Transverse colon (tissue), 4 donors: ENCODE measurements around the gene WWOX. TPM values are rescaled to one million over a fixed set of nuclear protein-coding genes. Genes with fewer than 3 reads are reported as not detected.

ENCODE experiments used
- DNase-seq: peaks from one replicate; pipeline ENCODE4 v3.0.0-alpha.2; 2019
- H3K27ac ChIP-seq, 4 donors: fragments of 200-600 bp; sonication (generic); 2 replicates each; pipeline ENCODE4 v1.5.1; 2016 to 2018; ENCODE audit warnings: inconsistent platforms in 4 of 4
- H3K27me3 ChIP-seq: fragments of 200-600 bp; sonication (generic); 2 replicates; pipeline ENCODE4 v1.5.1; 2017; ENCODE audit warnings: inconsistent platforms
- H3K36me3 ChIP-seq, 4 donors: fragments of 200-600 bp; sonication (generic); 2 replicates each; pipeline ENCODE4 v1.5.1; 2017 to 2019; ENCODE audit warnings: inconsistent platforms in 4 of 4
- H3K4me1 ChIP-seq, 4 donors: fragments of 200-600 bp; sonication (generic); 2 replicates each; pipeline ENCODE4 v1.5.1; 2017 to 2020; ENCODE audit warnings: inconsistent platforms in 4 of 4
- H3K4me3 ChIP-seq, 4 donors: fragments of 200-600 bp; sonication (generic); 1 replicate in 1 of 4; 2 replicates in 3 of 4; pipeline versions ENCODE4 v1.5.1 to v1.6.1; 2017 to 2019; ENCODE audit warnings: inconsistent platforms in 4 of 4
- H3K9me3 ChIP-seq, 2 donors: fragments of 200-600 bp; sonication (generic); 2 replicates each; pipeline ENCODE4 v1.5.1; 2017 to 2019; ENCODE audit warnings: inconsistent platforms in 2 of 2
- EP300 ChIP-seq: sonication (generic); formaldehyde crosslinking; IDR thresholded peaks from one replicate; pipeline ENCODE4 v1.6.1; 2017; ENCODE audit warnings: antibody characterized with exemption, low read depth
- POLR2A ChIP-seq: fragments of 450-650 bp; IDR thresholded peaks from one replicate; pipeline ENCODE4 v1.6.1; 2016; ENCODE audit warnings: antibody characterized with exemption, mild to moderate bottlenecking, moderate library complexity
- POLR2AphosphoS5 ChIP-seq, 3 donors: sonication (generic); formaldehyde crosslinking; IDR thresholded peaks; one replicate each; pipeline ENCODE4 v1.6.1; 2016; ENCODE audit warnings: antibody characterized with exemption in 3 of 3
- WGBS, 2 donors: methylation state at CpG; one replicate each; pipeline ENCODE4 v1.1.5; 2018; ENCODE audit warnings: low coverage in 1 of 2; 5-methylcytosine and 5-hydroxymethylcytosine counted together
- in situ Hi-C, 4 donors: fragments of 200-750 bp; cut with MboI; loops; one replicate each; pipeline versions ENCODE4 v1.15.0 to v1.15.1; 2017; ENCODE audit warnings: low sequenced_read_pairs in 3 of 4, low pct_ligation_motif_present in 1 of 4, low pct_unique_long_range_greater_than_20kb in 1 of 4
- intact Hi-C: fragments of 100-400 bp; cut with DNase I; formaldehyde crosslinking; loops from one replicate; pipeline ENCODE4 v1.15.1; 2023; ENCODE audit warnings: low total_unique reads
- total RNA-seq, 4 donors: library from RNA; depleted of rRNA; stranded (reverse); fragments of >200 nt; gene quantifications; one replicate each; pipeline ENCODE4 v1.1.0, GENCODE V29; 2016
- TF ChIP-seq, protein P1 (sequence below), 5 experiments: fragments of 200-600 bp in 3 of 5; fragments of 450-650 bp in 2 of 5; sonication (generic) in 3 of 5; IDR thresholded peaks; 1 replicate in 2 of 5; 2 replicates in 3 of 5; pipeline ENCODE4 v1.5.1; 2016 to 2017; ENCODE audit warnings: antibody characterized with exemption in 5 of 5, inconsistent platforms in 3 of 5, mild to moderate bottlenecking in 2 of 5, moderate library complexity in 1 of 5

The WWOX gene
- total RNA-seq, 4 donors from 2014 or later, result 11.2 to 53.8 (median 24.8) TPM

DNA sequence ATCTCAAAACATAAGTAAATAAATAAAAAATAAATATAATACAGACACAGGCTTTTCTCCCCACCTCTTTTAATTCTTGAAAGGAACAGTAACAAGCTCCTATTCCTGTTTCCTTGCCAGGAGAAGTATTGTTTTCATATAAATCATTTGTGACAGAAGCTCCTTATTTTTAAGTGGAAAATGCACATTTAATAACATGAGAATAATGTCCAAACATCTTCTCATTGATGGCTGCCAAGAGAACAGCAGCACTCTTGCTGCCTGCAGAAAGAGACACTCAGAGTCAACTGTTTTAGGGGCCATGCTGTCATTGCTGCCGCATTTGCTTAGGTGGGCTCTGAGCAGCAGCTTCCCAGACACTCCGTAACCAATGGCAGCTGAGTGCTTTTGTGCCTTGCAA, 580.1 kb downstream of the WWOX start:
- intact Hi-C loops, result no loop called here
- Histone ChIP-seq H3K4me1 (no peaks in the 10 kb centered on the region), H3K9me3 (no peaks in the 10 kb centered on the region), H3K27ac (no peak overlapping the region), H3K4me3 (no peak overlapping the region), H3K27me3 (no peaks in the 10 kb centered on the region), H3K36me3 (no peaks in the 10 kb centered on the region)
- in situ Hi-C loops, result no loop called here
- TF ChIP-seq POLR2A (no peak), POLR2AphosphoS5 (IDR thresholded peaks at IDR 0.05) (no peak), EP300 (no peak)
- TF ChIP-seq, protein P1, sequence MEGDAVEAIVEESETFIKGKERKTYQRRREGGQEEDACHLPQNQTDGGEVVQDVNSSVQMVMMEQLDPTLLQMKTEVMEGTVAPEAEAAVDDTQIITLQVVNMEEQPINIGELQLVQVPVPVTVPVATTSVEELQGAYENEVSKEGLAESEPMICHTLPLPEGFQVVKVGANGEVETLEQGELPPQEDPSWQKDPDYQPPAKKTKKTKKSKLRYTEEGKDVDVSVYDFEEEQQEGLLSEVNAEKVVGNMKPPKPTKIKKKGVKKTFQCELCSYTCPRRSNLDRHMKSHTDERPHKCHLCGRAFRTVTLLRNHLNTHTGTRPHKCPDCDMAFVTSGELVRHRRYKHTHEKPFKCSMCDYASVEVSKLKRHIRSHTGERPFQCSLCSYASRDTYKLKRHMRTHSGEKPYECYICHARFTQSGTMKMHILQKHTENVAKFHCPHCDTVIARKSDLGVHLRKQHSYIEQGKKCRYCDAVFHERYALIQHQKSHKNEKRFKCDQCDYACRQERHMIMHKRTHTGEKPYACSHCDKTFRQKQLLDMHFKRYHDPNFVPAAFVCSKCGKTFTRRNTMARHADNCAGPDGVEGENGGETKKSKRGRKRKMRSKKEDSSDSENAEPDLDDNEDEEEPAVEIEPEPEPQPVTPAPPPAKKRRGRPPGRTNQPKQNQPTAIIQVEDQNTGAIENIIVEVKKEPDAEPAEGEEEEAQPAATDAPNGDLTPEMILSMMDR (IDR thresholded peaks at IDR 0.05), result no peak
- no peak for DNase-seq
- 91% methylated on average over 2 of the region's 2 CpGs; no CpG with 5 or more reads in 1 of the 2 donors for WGBS, 2 donors

DNA sequence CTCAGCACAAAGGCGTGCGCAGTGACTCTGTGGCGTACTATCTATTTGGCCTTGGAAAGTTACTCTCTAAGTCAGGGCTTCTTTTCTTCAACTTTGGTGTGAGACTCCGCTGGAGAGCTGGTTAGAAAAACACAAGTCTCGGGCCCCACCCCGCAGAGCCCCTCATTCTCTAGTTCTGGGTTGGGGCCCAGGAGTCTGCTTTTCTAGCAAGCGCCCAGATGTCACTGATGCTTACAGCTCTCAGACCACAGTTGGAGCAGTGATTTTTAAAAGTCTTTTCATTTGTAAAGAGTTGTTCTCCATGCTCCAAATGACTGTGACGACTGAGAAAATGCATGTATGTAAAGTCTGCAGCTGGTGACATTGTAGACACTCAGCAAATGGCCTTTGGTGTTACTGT, 582.3 kb downstream of the WWOX start:
- intact Hi-C loops (no loop called here), in situ Hi-C loops (no loop called here)
- no peak overlapping the region for H3K4me3 ChIP-seq
- no peaks in the 10 kb centered on the region for H3K36me3 ChIP-seq
- DNase-seq, result no peak
- H3K9me3 ChIP-seq, result no peaks in the 10 kb centered on the region
- TF ChIP-seq POLR2AphosphoS5 (IDR thresholded peaks at IDR 0.05), result no peak
- no peak for TF ChIP-seq EP300
- TF ChIP-seq POLR2A, result no peak
- TF ChIP-seq, protein P1 (IDR thresholded peaks at IDR 0.05), result no peak
- H3K27me3 ChIP-seq, result no peaks in the 10 kb centered on the region
- no peak overlapping the region for H3K27ac ChIP-seq
- WGBS, 2 donors, result 93 to 100% methylated on average over 2 to 8 of the region's 8 CpGs
- no peaks in the 10 kb centered on the region for H3K4me1 ChIP-seq

DNA sequence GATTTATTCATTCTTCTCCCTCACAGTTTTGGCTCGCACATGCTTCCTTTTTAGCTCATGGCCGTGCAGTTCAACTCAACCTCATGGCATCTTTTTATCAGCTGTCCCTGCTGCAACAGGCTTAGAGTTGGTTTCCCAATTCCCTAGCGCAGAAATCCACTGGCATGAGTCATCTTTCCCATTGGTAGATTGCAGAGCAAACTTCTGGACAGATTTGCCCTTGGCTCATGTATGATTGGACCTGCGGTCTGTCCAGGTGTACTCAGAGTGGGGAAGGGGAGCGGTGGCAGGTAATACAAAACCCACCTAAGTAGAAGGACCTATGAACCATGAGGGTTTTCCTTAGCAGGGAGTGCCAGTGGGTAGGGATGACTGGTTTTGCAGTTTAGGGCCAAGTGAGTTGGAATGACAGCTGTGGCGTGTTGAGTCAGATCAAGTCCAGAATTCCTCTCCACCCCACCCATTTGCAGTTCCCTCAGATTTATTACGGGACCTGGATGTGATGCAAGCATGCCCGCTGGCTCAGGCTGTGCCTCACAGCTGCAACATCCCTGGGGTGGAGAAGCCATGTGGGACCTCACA, 584.7 kb downstream of the WWOX start:
- 74 to 78% methylated on average over 4 to 8 of the region's 8 CpGs for WGBS, 2 donors
- Histone ChIP-seq H3K27me3 (no peaks in the 10 kb centered on the region), H3K4me1 (no peaks in the 10 kb centered on the region), H3K36me3 (no peaks in the 10 kb centered on the region), H3K9me3 (no peaks in the 10 kb centered on the region), H3K27ac (peak overlapping the region; percentile 5 to 57 (median 44)), H3K4me3 (no peak overlapping the region)
- in situ Hi-C loops, result no loop called here
- TF ChIP-seq, protein P1 (IDR thresholded peaks at IDR 0.05), result no peak
- TF ChIP-seq EP300 (no peak), POLR2AphosphoS5 (IDR thresholded peaks at IDR 0.05) (peak in 2 of 3 donors; percentile 30 to 61), POLR2A (no peak)
- peak; percentile 28 for DNase-seq
- intact Hi-C loops, result no loop called here

DNA sequence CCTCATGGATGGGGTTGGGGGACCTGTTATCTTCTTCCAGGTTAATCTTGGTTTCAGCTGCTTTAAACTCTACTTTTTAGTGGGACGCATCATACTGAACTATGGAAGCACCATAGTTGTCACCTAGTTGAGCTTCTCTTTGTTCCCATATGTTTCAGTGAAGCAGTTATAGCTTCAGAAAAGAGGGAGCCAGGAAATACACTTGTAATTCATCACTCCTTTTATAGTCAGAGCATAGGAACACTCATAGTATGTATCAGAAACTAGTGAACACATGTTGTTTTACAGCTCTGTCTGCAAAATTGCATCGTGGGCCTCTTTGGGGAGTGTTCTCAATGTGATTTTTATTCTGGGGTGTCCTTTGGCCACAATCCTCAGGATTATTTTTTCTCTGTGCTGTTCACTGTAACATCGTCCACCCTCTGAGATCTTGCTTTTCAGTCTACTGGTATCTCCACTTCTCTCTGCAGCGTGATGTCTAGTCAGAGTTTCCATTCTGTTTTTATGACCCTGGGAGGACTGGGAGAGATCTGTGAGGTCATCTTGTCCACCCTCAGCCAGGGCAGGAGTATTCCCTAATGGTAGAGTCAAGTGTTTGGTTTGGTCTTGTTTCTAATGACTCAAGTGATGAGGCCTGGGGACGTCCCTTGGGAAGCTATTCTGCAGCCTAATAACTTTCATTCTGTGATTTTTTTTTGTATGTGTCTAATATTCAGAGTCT, 585.4 kb downstream of the WWOX start:
- Histone ChIP-seq H3K9me3 (no peaks in the 10 kb centered on the region), H3K4me1 (no peaks in the 10 kb centered on the region), H3K27me3 (no peaks in the 10 kb centered on the region), H3K27ac (peak overlapping the region; percentile 5 to 57 (median 44)), H3K36me3 (no peaks in the 10 kb centered on the region), H3K4me3 (no peak overlapping the region)
- in situ Hi-C loops, result no loop called here
- no peak for DNase-seq
- 60 to 71% methylated on average over 2 to 5 of the region's 5 CpGs for WGBS, 2 donors
- intact Hi-C loops, result no loop called here
- peak in 1 of 3 donors; percentile 21 for TF ChIP-seq POLR2AphosphoS5 (IDR thresholded peaks at IDR 0.05)
- TF ChIP-seq POLR2A, result no peak
